GM19025 (cell line): Measurements from ENCODE around the gene ZDHHC12.

Source experiments
- ATAC-seq: cut with Tn5 transposase; IDR thresholded peaks from one replicate; pipeline ENCODE4 v1.9.1; 2021; ENCODE audit warnings: mild to moderate bottlenecking, low read depth, moderate library complexity; ENCODE audit not compliant: unreplicated experiment

The ZDHHC12 gene

GRCh38 chr9:128689293-128689774, 34.6 kb downstream of the ZDHHC12 start:
- ATAC-seq: peak; percentile 29

- peak; percentile 71 for ATAC-seq
Measured at GRCh38 chr9:128688501-128689292, 35.2 kb downstream of the ZDHHC12 start, which contains the start of gene SET. Gene SET (plus strand): TSS chr9:128689222. CDS start chr9:128689583, 361 bp downstream.

- no peak for ATAC-seq
Measured at GRCh38 chr9:128687453-128687852, 36.5 kb downstream of the ZDHHC12 start.

GRCh38 chr9:128685636-128686489, 38.1 kb downstream of the ZDHHC12 start:
- ATAC-seq: no peak

- ATAC-seq: no peak
Measured at GRCh38 chr9:128684325-128685199, 39.4 kb downstream of the ZDHHC12 start.

- ATAC-seq: no peak
Measured at GRCh38 chr9:128684065-128684324, 39.9 kb downstream of the ZDHHC12 start.

- ATAC-seq: no peak
Measured at GRCh38 chr9:128683340-128684064, 40.4 kb downstream of the ZDHHC12 start.

GRCh38 chr9:128677794-128678193, 46.1 kb downstream of the ZDHHC12 start:
- no peak for ATAC-seq

GRCh38 chr9:128675382-128675781, 48.5 kb downstream of the ZDHHC12 start:
- ATAC-seq: no peak
